Measurements from ENCODE around the gene BAIAP3. TPM values are rescaled to one million over a fixed set of nuclear protein-coding genes. Genes with fewer than 3 reads are reported as not detected.

Gene BAIAP3
- total and polyA plus RNA-seq, 4 donors: 4.5 to 46.6 (median 11.9) TPM

DNA sequence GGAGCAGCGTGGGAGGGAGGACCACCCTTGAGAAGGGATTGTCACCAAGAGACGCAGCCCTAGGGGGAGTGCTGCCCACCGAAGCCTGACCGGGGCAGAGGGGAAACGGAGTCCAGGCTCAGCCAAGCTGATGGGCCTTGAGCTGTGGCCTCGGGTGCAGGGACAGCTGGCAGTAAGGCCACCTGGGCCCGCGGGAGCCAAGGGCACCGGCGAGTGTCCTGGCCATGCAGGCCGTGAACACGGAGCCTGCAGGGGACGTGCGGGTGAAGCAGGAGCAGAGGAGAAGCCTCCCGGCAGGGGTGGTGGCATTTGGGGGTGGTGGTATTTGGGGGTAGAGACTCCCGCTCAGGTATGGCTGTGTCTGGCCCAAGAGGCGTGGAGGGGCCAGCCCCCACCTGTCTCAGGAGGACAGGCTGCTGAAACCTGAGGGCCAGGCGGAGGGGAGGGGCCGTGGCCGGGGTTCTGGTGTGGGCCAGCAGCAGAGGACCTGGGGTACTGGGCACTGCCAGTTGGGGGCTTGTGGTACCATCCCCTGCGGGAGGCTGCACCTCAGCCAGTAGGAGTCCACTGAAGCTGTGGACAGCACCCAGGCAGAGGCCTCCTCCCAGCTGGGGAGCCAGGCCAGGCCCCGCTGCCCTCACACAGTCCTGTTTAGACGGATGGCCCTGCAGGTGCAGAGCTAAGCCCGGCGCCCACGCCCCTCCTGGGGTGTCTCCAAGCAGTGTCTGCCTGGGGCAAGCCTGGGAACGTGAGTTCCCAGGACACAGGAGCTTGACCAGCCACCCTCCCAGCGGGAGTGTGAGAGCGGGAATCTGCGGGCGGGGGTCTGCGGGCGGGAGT, 22.8 kb downstream of the BAIAP3 start:
- Histone ChIP-seq H3K27me3 (ENCODE audit: control insufficient read depth in 3 of 3, insufficient read depth in 3 of 3, low read length in 2 of 3) (no peaks in the 10 kb centered on the region), H3K9me3 (ENCODE audit: control insufficient read depth in 4 of 4, insufficient read depth in 3 of 4, low read length in 3 of 4) (no peaks in the 10 kb centered on the region), H3K4me1 (ENCODE audit: control insufficient read depth in 5 of 5, insufficient read depth in 5 of 5, low read length in 5 of 5) (peaks cover 0 to 7% (median 2%) of the 10 kb centered on the region in 5 donors), H3K27ac (ENCODE audit: low read depth in 1 of 2, low read length in 1 of 2) (no peak overlapping the region), H3K36me3 (ENCODE audit: control insufficient read depth in 4 of 4, insufficient read depth in 4 of 4, low read length in 4 of 4) (peaks cover 0 to 12% (median 0%) of the 10 kb centered on the region in 4 donors), H3K9ac (ENCODE audit: insufficient read depth in 1 of 2, low read length in 2 of 2) (no peak overlapping the region), H3K4me3 (no peak overlapping the region)
- no peak for ATAC-seq (ENCODE audit: insufficient read depth, low FRiP score)
- TF ChIP-seq, protein P1, sequence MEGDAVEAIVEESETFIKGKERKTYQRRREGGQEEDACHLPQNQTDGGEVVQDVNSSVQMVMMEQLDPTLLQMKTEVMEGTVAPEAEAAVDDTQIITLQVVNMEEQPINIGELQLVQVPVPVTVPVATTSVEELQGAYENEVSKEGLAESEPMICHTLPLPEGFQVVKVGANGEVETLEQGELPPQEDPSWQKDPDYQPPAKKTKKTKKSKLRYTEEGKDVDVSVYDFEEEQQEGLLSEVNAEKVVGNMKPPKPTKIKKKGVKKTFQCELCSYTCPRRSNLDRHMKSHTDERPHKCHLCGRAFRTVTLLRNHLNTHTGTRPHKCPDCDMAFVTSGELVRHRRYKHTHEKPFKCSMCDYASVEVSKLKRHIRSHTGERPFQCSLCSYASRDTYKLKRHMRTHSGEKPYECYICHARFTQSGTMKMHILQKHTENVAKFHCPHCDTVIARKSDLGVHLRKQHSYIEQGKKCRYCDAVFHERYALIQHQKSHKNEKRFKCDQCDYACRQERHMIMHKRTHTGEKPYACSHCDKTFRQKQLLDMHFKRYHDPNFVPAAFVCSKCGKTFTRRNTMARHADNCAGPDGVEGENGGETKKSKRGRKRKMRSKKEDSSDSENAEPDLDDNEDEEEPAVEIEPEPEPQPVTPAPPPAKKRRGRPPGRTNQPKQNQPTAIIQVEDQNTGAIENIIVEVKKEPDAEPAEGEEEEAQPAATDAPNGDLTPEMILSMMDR (IDR thresholded peaks at IDR 0.05; ENCODE audit: control extremely low read depth, extremely low read depth): no peak
- DNase-seq: no peak
- 85 to 88% methylated on average over 33 of the region's 33 CpGs for WGBS, 2 donors

DNA sequence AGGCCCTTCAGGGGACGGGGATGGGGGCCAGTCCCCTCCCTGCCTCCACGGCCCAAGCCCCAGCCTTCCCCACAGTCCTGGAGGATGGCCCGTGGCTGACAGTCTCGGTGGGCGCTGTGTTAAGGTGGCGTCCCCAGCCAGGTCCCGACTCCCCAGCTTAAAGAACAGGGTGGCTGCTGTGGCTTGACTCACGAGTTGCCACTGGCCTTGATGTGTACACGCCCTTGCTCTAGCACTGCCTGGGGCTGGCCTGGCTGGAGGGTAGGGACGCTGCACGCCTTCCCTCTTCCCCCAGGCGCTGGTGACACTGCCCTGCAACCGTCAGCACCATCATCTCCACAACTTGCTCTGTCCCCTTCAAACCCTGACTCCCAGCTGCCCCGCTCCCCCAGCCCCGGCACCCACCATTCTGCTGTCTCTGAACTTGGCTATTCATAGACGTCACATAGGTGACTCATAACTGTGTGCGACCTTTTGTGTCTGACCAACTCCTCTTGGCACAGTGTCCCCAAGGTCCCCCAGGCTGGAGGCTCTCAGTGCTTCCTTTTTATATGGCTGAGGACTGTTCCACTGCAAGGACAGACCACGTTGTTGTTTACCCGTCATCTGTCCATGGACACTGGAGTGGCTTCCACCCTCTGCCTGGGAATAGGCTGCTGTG, 24.6 kb downstream of the BAIAP3 start:
- Histone ChIP-seq H3K36me3 (ENCODE audit: control insufficient read depth in 4 of 4, insufficient read depth in 4 of 4, low read length in 4 of 4) (peaks cover 0 to 26% (median 10%) of the 10 kb centered on the region in 4 donors), H3K9ac (ENCODE audit: insufficient read depth in 1 of 2, low read length in 2 of 2) (no peak overlapping the region), H3K4me3 (no peak overlapping the region), H3K27ac (ENCODE audit: low read depth in 1 of 2, low read length in 1 of 2) (no peak overlapping the region), H3K27me3 (ENCODE audit: control insufficient read depth in 3 of 3, insufficient read depth in 3 of 3, low read length in 2 of 3) (no peaks in the 10 kb centered on the region), H3K4me1 (ENCODE audit: control insufficient read depth in 5 of 5, insufficient read depth in 5 of 5, low read length in 5 of 5) (no peaks in the 10 kb centered on the region), H3K9me3 (ENCODE audit: control insufficient read depth in 4 of 4, insufficient read depth in 3 of 4, low read length in 3 of 4) (no peaks in the 10 kb centered on the region)
- TF ChIP-seq, protein P1 (IDR thresholded peaks at IDR 0.05; ENCODE audit: control extremely low read depth, extremely low read depth): no peak
- 88 to 92% methylated on average over 19 of the region's 19 CpGs for WGBS, 2 donors
- DNase-seq (no peak), ATAC-seq (ENCODE audit: insufficient read depth, low FRiP score) (no peak)

DNA sequence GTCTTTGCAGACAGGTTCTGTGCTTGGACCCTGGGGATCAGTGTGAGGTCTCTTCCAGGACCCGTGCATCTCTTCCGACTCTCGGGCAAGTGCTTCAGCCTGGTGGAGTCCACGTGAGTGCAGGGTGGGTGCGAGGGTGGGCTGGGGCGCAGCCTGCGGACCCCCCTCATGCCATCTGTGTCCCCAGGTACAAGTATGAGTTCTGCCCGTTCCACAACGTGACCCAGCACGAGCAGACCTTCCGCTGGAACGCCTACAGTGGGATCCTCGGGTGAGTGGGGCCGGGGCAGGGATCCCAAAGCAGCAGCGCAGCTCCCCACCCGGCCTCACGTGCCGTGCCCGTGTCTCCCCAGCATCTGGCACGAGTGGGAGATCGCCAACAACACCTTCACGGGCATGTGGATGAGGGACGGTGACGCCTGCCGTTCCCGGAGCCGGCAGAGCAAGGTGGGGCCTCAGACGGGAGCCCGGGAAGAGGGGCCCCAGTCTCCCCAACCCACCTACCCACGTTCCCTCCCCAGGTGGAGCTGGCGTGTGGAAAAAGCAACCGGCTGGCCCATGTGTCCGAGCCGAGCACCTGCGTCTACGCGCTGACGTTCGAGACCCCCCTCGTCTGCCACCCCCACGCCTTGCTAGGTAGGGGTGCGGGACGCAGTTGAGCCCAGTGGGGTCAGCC, 28.4 kb downstream of the BAIAP3 start:
- 96 to 98% methylated on average over 43 of the region's 43 CpGs for WGBS, 2 donors
- H3K9me3 ChIP-seq (ENCODE audit: control insufficient read depth in 4 of 4, insufficient read depth in 3 of 4, low read length in 3 of 4): no peaks in the 10 kb centered on the region
- no peak overlapping the region for H3K27ac ChIP-seq (ENCODE audit: low read depth in 1 of 2, low read length in 1 of 2)
- H3K4me3 ChIP-seq: no peak overlapping the region
- ATAC-seq (ENCODE audit: insufficient read depth, low FRiP score) (no peak), DNase-seq (no peak)
- H3K36me3 ChIP-seq (ENCODE audit: control insufficient read depth in 4 of 4, insufficient read depth in 4 of 4, low read length in 4 of 4): peaks cover 3 to 53% (median 19%) of the 10 kb centered on the region in 4 donors
- no peaks in the 10 kb centered on the region for H3K4me1 ChIP-seq (ENCODE audit: control insufficient read depth in 5 of 5, insufficient read depth in 5 of 5, low read length in 5 of 5)
- TF ChIP-seq, protein P1 (IDR thresholded peaks at IDR 0.05; ENCODE audit: control extremely low read depth, extremely low read depth): no peak
- H3K9ac ChIP-seq (ENCODE audit: insufficient read depth in 1 of 2, low read length in 2 of 2): no peak overlapping the region
- no peaks in the 10 kb centered on the region for H3K27me3 ChIP-seq (ENCODE audit: control insufficient read depth in 3 of 3, insufficient read depth in 3 of 3, low read length in 2 of 3)
